NCI-H2029 (cell line): ENCODE measurements around the gene ATP13A3.

ENCODE experiments used
- DNase-seq: peaks from one replicate; lab custom pipeline; 2025; lab: John Stamatoyannopoulos, UW

The ATP13A3 gene

GRCh38 chr3:194439881-194440550 is 46.8 kb downstream of the ATP13A3 start:
- peak; percentile 81 for DNase-seq

DNA sequence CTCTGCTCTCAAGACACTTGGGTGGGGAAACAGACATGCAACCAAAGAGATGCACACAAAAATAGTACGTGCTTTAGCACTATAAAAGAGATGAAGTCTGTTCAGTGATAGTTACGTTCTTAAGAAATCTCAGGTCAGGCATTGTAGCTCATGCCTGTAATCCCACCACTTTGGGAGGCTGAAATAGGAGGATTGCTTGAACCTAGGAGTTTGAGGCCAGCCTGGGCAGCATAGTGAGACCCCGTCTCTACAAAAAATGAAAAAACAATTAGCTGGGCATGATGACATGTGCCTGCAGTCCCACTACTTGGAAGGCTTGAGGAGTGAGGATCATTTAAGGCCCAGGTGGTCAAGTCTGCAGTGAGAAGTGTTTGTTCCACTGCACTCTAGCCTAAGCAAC is 52.3 kb downstream of the ATP13A3 start:
- DNase-seq, result no peak

- DNase-seq, result peak; percentile 46
Measured at GRCh38 chr3:194431554-194431953, 55.2 kb downstream of the ATP13A3 start.

- DNase-seq, result no peak
Measured at GRCh38 chr3:194425399-194425798, 61.4 kb downstream of the ATP13A3 start.

DNA sequence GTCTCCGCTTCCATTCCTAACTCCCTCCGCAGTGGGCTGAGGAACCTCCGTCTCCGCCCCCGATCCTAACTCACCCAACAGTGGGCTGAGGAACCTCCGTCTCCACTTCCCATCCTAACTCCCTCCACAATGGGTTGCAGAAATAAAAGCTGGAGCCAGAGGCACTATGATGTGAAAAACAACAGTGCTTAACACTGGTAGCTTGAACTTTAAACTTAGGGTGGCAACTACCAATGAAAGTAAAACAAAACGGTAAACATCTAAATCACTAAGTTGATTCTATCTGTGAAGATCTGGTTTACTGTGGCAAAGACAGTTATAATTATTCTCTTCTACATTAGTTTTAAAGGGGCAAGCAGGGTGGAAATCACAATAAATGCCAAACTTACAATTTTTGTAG is 61.8 kb downstream of the ATP13A3 start:
- DNase-seq, result no peak

- DNase-seq, result no peak
Measured at GRCh38 chr3:194424373-194424772, 62.4 kb downstream of the ATP13A3 start.

GRCh38 chr3:194423317-194423716 is 63.5 kb downstream of the ATP13A3 start:
- peak; percentile 58 for DNase-seq

- no peak for DNase-seq
Measured at GRCh38 chr3:194422188-194422587, 64.6 kb downstream of the ATP13A3 start.

- DNase-seq, result no peak
Measured at GRCh38 chr3:194418671-194419070, 68.1 kb downstream of the ATP13A3 start.

DNA sequence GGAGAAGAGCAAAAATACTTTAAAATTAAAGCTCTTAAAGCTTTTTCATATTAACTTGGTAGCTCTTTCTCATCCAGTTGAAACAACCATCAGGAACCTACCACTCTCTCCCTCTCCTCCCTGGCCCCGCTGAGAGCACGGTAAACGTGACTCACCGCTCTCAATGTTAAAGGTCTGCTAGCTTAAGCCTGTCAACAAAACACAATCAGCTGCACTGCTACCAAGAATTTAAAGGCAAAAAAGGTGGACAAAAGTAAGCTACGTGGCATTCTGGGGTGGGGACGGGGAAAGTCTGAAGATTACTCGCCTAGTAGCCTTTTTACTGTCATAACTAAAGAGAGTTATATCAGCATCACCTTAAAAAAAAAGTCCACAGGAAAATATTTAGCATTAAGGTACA is 79.4 kb downstream of the ATP13A3 start:
- DNase-seq, result no peak

DNA sequence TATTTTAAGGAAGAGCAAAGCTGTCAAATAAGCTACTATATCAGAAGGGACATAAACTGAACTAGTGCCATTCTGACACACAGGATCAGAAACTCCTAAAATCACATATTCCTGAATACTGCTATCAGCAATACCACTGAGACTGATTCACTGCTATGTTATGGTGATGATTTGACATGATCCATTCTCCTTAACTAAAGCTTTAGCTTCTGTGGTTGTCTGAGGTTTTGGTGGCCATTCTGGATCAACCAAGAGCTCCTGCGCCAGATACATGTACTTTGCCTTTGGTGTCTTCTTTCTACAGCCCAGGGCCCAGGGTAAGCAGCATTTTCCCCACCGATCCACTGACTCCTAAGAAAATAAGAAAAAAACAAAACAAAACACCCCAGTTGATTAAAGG is 81.0 kb downstream of the ATP13A3 start:
- no peak for DNase-seq

DNA sequence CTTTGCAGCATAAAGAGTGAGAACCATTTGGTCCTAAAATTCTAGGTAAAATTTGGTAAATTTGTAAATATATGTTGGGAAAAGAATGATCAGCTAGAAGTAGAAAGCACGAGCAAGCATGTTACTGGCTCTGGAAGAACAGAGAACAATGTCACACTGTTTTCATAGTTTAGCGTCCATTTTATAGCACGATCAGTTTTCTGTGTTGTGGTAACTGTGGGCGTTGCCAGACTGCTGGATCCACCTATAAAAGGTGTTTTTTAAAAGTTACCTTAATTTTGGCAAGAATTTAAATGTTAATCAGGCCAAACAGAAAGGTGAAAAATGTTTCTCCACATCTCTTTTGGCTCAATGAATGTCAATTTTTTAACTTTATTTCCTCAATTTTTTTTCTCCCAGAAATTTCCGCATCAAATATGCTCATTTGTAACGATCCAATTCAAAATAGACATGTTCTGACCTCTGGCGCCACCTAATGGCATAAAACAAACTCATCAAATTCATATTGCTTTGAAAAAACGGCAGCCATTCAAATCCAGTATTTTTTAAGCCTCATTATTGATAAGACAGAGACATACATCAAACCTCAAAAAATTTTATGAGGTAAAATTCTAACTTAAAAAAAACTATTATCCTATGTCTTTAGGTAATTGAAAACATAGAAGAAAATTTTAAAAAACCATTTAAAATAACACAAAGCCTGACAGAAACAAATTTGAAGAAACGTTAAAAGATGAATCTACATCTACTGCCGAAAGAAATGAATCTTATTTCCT is 82.2 kb downstream of the ATP13A3 start:
- DNase-seq, result peak; percentile 44

DNA sequence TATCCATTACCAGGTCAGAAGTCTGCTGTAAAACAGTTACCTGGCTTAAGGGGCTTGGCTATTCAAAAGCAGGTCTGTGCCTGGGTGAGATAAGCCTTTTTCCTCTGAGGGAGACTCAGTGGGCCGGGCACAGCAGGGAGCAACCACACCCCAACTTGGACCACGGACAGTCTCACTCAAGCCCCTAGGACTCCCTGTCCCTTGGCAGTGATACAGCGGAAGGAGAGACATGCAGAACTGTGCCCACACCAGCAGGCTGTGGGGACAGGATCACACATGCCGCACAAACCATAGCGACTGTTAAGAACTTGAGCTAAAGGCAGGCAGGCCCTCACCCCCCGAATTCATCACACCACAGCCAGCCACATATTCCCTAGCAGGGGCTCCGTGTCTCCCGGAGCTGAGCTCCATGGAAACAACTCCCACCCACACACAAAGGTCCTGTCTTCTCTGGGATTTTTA is 84.9 kb downstream of the ATP13A3 start:
- no peak for DNase-seq

DNA sequence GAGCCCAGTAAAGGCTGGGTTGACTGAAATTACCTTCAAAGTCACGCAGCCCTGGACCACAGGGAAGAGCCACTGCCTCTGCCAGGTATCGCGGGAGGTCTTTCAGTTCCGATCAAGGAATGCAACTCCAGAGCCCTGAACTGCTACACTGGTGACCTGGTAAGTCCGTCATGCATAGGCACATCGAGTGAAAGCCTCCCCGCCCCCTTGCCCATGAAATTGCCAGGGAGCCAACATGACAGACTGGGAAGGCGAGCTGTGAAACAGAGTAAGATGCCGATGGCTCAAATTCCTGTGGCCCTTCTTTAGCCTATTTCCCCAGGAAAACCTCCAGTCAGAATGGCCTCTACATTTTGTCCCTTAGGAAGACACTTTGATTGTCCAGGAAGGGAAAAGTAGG is 85.5 kb downstream of the ATP13A3 start:
- no peak for DNase-seq

DNA sequence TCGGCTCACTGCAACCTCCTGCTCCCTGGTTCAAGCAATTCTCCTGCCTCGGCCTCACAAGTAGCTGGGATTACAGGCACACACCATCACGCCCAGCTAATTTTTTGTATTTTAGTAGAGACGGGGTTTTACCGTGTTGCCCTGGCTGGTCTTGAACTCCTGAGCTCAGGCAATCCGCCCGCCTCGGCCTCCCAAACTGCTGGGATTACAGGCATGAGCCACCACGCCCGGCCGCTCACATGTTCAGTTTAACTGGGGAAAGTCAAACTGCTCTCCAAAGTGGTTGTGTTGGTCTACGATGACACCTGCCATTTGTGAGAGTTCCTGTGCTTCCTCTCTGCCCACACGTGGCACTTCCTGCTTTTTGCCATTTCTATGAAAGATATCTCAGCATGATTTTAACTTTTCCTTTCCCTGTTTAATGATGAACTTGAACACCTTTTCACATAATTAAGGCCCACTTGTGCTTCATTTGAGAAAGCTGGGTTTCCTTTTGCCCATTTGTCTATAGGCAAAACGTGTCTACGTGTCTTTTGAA is 86.9 kb downstream of the ATP13A3 start:
- no peak for DNase-seq

DNA sequence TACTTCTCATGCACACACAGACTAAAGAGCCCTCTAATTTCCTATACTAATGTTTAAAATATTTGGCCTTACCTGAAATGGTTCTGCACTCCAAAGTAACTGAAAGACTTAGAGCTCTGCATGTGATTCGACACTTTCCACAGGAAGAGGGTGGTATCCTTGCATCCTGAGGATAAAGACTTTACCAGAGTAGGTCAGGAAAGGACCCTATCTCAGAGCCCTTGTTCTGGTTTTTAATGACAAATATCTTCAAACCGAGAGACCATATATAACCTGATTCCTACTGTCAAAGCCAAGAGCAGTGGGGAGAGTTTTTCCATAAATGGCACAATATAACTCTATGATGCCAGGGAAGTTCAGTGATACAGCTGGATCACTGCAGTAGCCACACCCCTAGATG is 87.6 kb downstream of the ATP13A3 start, which contains the start of gene GP5:
Gene GP5 (minus strand): TSS at position 101 of the 400 bp plus-strand sequence. CDS start 984 bp downstream, outside the sequence.
- DNase-seq, result no peak

GRCh38 chr3:194397757-194398312 is 89.0 kb downstream of the ATP13A3 start:
- DNase-seq, result no peak

DNA sequence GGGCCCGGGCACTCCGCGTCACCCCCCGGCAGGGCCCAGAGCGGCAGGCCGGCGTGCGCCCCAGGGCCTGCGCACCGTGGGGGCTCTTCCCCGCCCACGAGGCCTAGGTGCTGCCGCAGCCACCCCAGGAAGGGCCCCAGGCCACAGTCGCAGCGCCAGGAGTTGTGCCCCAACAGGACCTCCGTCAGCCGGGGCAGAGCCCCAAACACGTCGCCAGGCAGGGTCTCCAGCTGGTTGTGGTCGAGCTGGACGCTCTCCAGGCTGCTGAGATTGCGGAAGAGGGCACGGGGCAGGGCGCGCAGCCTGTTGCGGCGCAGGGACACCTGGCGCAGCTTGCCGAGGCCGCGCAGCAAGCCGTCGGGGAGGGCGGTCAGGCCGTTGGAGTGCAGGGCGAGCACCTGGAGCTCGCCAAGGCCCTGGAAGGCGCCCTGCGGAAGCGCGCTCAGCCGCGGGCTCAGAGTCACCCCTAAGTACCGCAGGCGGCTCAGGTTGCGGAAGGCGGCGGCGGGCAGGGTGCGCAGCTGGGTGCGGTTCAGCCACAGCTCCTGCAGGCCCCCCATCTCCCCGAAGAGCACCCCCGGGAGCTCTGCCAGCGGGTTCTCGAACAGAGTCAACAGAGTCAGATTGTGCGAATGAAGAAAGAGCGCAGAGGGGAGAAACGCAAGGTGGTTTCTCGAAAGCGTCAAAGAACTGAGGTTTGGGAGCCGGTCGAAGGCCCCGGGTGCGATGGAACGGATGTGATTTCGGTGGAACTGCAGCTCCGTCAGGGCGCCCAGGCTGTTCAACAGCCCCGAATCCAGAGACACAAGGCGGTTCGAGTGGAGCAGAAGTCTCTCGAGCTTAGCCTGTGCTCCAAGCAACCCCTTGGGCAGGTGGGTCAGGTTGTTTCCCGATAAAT is 89.7 kb downstream of the ATP13A3 start:
- no peak for DNase-seq

DNA sequence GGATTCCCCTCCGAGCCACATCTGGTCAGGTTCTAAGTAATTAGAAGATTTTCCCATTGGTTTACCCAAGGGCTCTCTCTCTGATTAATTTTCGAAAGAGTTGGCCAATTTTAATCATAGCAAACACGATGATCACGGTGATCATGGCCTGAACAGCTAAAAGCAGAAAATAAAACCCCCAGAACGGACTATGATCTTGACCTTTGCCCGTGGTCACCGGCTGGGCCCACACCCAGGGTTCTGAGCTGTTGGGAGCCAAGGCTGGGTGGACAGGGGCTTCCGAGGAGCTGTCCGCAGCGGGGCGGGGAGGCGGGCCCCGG is 90.3 kb downstream of the ATP13A3 start:
- DNase-seq, result no peak

- no peak for DNase-seq
Measured at GRCh38 chr3:194395778-194396538, 90.8 kb downstream of the ATP13A3 start.

- DNase-seq, result peak; percentile 19
Measured at GRCh38 chr3:194395212-194395611, 91.6 kb downstream of the ATP13A3 start.
